ENCODE results near the gene FOXC1. TPM values are rescaled to one million over a fixed set of nuclear protein-coding genes. Genes with fewer than 3 reads are reported as not detected.

FOXC1 gene
- total RNA-seq, 1 donor from 2014 or later = 4.9 TPM

DNA sequence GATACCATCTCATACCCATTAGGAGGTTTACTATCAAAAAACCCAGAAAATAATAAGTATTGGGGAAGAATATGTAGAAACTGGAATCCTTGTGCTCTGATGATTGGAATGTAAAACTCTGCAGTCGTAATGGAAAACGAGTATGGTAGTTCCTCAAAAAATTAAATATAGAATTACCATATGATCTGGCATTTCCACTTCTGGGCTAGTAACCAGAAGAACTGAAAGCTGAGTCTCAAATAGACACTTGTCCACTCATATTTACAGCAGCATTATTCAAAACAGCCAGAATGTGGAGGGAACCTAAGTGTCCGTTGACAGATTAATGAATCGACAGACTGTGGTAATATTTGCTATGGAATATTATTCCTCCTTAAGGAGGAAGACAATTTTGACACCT, 44.3 kb downstream of the FOXC1 start:
- Histone ChIP-seq H3K36me3 (no peaks in the 10 kb centered on the region), H3K9me3 (no peaks in the 10 kb centered on the region), H3K27ac (no peak overlapping the region), H3K27me3 (no peaks in the 10 kb centered on the region), H3K4me1 (no peaks in the 10 kb centered on the region), H3K4me3 (no peak overlapping the region)
- DNase-seq (no peak), ATAC-seq (no peak)
- intact Hi-C loops (cut with DNase I) = no loop called here
- TF ChIP-seq, protein P1, sequence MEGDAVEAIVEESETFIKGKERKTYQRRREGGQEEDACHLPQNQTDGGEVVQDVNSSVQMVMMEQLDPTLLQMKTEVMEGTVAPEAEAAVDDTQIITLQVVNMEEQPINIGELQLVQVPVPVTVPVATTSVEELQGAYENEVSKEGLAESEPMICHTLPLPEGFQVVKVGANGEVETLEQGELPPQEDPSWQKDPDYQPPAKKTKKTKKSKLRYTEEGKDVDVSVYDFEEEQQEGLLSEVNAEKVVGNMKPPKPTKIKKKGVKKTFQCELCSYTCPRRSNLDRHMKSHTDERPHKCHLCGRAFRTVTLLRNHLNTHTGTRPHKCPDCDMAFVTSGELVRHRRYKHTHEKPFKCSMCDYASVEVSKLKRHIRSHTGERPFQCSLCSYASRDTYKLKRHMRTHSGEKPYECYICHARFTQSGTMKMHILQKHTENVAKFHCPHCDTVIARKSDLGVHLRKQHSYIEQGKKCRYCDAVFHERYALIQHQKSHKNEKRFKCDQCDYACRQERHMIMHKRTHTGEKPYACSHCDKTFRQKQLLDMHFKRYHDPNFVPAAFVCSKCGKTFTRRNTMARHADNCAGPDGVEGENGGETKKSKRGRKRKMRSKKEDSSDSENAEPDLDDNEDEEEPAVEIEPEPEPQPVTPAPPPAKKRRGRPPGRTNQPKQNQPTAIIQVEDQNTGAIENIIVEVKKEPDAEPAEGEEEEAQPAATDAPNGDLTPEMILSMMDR (IDR thresholded peaks at IDR 0.05) = no peak

DNA sequence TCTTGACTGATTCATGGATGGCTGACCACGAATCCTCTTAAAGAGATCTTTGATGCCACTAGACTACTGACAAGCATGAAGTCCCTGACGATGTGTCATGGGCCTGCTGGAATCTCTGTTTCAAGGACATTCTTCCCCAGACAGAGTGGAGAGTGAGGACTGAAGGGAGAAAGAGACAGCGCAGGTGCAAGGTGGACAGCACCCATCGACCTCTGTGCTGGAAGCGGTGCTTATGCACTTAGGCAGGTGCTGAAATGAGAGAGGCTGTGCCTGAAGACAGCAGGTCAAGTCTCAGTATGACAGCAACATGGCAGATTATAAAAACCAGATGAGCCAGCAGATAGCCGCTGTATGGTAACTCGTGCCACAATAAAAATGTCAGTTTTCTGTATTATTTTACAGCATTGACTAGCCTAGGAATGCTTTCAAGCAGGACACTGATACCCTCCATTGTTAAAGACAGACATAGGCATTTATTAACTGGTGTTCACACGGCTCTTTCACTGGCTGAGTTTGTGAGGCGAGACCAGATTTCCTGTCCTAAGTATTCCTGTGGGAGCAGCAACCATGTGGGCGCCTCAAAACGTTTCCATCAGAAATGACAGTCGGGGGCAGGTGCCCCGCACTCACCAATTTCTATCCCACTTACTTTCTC, 47.5 kb downstream of the FOXC1 start:
- intact Hi-C loops (cut with DNase I) = no loop called here
- no peaks in the 10 kb centered on the region for H3K36me3 ChIP-seq
- no peaks in the 10 kb centered on the region for H3K9me3 ChIP-seq
- ATAC-seq = no peak
- H3K4me3 ChIP-seq = no peak overlapping the region
- H3K4me1 ChIP-seq = no peaks in the 10 kb centered on the region
- TF ChIP-seq, protein P1 (IDR thresholded peaks at IDR 0.05) = no peak
- no peak overlapping the region for H3K27ac ChIP-seq
- no peak for DNase-seq
- no peaks in the 10 kb centered on the region for H3K27me3 ChIP-seq

DNA sequence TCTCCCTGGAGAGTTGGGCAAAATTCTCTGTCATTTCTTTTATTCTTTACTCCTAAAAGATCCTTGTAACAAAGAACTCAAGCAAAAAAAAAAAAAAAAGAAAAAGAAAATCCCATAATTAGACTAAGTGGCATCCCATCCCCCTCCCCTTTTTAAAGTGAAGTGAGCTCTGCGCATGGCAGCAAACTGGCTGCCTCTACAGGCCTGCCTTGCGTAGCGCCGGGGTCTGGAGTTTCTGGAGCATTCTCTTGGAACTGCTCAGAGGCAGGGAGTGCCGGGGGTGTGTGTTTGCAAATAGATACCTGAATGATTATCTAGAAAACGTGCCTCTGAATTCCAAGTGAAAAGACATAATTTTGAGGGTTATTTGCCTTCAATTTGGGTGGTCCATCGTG, 48.1 kb downstream of the FOXC1 start:
- Histone ChIP-seq H3K36me3 (no peaks in the 10 kb centered on the region), H3K4me3 (no peak overlapping the region), H3K9me3 (no peaks in the 10 kb centered on the region), H3K4me1 (no peaks in the 10 kb centered on the region), H3K27ac (no peak overlapping the region), H3K27me3 (no peaks in the 10 kb centered on the region)
- TF ChIP-seq, protein P1 (IDR thresholded peaks at IDR 0.05) = no peak
- DNase-seq = no peak
- no peak for ATAC-seq
- intact Hi-C loops (cut with DNase I) = no loop called here

DNA sequence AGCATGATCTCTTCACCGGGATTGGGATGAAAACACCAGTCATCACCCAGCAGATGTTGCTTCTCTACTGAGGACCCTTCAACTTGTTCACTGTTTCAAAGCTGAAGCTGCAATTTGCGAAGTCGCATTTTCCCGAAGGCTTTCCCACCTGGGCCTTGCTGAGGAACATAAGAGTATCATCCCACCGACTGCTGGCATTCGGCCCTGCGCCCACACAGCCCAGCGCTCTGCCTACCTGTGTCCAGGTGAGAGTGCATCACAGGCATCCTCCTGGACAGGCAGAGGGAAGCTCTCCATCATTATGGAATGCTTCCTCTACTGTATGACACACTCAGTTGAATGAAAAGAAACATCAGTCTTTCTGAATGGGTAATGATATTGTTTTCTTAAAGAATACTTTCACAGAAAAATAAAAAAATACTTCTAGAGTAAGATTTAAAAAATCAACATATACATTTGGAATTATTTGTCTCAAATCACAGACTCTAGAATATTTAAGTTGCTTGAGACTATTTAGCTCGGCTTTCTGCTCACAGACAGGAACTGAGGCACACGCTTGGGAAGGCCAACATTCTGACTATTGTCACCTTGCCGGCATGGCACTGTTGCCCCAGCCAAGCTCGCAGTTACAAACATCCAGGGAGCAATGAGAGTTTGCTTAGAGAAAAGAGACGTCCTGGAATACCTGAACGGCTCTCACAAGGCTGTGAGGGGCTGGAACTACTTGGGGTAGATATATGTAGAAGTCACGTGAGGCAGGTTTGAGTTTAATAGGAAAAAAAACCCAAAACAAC, 48.7 kb downstream of the FOXC1 start:
- DNase-seq (no peak), ATAC-seq (no peak)
- intact Hi-C loops (cut with DNase I) = no loop called here
- TF ChIP-seq, protein P1 (IDR thresholded peaks at IDR 0.05) = no peak
- no peaks in the 10 kb centered on the region for H3K36me3 ChIP-seq
- H3K27me3 ChIP-seq = no peaks in the 10 kb centered on the region
- H3K9me3 ChIP-seq = no peaks in the 10 kb centered on the region
- H3K4me1 ChIP-seq = no peaks in the 10 kb centered on the region
- no peak overlapping the region for H3K4me3 ChIP-seq
- H3K27ac ChIP-seq = no peak overlapping the region

DNA sequence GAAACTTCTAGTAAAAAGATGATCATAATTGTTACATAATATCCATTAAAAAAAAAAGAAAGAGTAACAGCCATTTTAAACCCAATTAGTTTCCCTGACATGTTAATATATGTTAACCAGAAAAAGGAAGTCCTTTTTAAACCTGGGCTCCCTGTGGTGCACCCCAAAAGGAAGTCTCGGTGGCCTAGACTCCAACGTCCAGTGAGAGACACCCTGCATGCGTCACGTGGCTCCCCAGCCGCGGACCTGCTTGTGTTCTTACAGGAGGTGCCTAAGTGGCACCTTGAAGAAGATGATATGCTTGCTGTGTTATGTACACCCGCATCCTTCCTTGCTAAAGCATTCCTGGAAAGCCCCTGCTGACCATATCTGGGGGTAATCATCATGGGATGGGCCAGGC, 50.1 kb downstream of the FOXC1 start:
- intact Hi-C loops (cut with DNase I) = no loop called here
- TF ChIP-seq, protein P1 (IDR thresholded peaks at IDR 0.05) = no peak
- H3K36me3 ChIP-seq = no peaks in the 10 kb centered on the region
- no peak for ATAC-seq
- H3K9me3 ChIP-seq = no peaks in the 10 kb centered on the region
- no peak overlapping the region for H3K27ac ChIP-seq
- no peak overlapping the region for H3K4me3 ChIP-seq
- H3K27me3 ChIP-seq = no peaks in the 10 kb centered on the region
- H3K4me1 ChIP-seq = no peaks in the 10 kb centered on the region
- no peak for DNase-seq
